Peyer's patch (tissue), 4 donors: ENCODE results near the gene GNG7.

Experiments used
- CTCF ChIP-seq, 6 experiments: fragments of 450-650 bp in 4 of 6; fragments of 200-600 bp in 2 of 6; sonication (generic) in 1 of 6; IDR thresholded peaks; one replicate each; pipeline ENCODE4 v1.5.1; 2017 to 2019; ENCODE audit warnings: antibody characterized with exemption in 6 of 6, mild to moderate bottlenecking in 3 of 6, moderate library complexity in 1 of 6
- POLR2A ChIP-seq, 2 donors: fragments of 450-650 bp; IDR thresholded peaks; one replicate each; pipeline ENCODE4 v1.5.1; 2017; ENCODE audit warnings: antibody characterized with exemption in 2 of 2, mild to moderate bottlenecking in 2 of 2, moderate library complexity in 2 of 2

- TF ChIP-seq POLR2A (IDR thresholded peaks at IDR 0.05): no peak
- no peak for TF ChIP-seq CTCF (IDR thresholded peaks at IDR 0.05)
Measured at GRCh38 chr19:2561221-2561620, 141.3 kb downstream of the GNG7 start.
